ENCODE results near the gene RPL6. TPM values are rescaled to one million over a fixed set of nuclear protein-coding genes. Genes with fewer than 3 reads are reported as not detected.
"Not testable (repeated sequence)": the region's sequence is repeated elsewhere in the genome, so short reads cannot be mapped to it uniquely, and the experiment has no call there.

RPL6 gene
- total RNA-seq (2014; rRNA removed; shearing (Covaris generic)), result 1,364 and 1,495 TPM in 2 replicates

DNA sequence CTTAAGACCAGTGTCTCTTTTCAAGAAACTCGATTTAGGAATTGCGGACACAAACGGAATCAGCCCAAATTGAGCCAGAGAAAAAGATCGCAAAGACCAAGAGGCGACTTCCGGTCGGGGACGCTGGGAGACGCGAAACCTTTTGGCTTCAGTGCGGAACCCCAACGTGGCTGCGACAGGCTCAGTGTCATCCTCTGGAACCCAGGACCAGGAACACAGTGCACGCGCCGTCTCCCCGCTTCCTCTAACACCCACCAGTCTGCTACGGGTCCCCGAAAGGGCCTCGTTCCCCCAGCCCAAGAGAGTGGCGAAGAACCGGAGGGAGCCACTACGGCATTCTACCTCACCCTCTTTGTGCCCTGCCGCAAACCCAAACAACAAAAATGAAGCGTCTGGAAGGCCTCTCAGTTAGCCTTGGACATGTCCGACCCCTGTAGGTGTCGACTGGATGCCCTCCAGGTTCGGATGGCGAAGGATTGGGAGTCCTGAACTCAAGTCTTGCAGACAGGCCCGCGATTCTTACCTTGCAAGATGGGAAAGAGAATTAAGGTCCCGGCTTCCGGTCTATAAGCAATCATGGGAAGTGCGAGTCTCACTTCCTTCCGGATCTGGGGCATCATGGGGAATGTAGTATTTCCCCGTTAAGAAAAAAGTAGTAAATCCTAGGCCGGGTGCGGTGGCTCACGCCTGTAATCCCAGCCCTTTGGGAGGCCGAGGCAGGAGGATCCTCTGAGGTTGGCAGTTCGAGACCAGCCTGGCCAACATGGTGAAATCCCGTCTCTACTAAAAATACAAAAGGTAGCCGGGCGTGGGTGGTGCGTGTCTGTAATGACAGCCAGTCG is at the start of gene RPL6:
Gene RPL6, minus strand, starts transcription at position 542 of the 842 bp plus-strand sequence. CDS start 949 bp downstream, outside the sequence.
- peak; percentile 92 for DNase-seq (ENCODE audit: low read depth)

DNA sequence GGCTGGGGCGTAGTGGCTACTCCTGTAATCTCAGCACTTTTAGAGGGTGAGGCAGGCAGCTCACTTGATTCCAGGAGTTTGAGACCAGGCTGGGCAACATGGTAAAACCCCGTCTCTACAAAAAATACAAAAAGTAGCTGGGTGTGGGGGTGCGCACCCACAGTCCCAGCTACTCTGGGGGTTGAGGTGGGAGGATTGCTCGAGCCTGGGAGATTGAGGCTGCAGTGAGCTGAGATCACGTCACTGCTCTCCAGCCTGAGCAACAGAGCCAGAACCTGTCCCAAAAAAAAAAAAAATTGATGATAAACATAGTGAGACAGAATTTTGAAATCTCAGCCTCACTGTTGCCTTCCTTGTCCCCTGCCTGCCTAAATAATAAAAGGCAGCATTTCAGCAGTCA is 49.3 kb upstream of the RPL6 start:
- DNase-seq (ENCODE audit: low read depth), result no peak

DNA sequence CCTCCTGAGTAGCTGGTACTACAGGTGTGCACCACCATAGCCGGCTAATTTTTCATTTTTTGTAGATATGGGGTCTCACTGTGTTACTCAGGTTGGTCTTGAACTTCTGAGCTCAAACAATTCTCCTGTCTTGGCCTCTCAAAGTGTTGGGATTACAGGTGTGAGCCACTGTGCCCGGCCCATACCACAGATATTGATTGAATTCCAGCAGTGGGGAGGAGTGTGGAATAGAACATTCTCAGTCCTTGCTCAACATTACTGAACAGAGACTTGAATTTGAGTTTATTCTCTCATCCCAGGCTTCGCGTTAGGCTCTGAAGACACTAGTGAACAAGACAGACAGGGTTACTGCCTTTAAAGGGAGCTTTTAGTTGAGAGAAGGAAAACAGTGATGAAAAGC is 48.9 kb upstream of the RPL6 start:
- no peak for DNase-seq (ENCODE audit: low read depth)

DNA sequence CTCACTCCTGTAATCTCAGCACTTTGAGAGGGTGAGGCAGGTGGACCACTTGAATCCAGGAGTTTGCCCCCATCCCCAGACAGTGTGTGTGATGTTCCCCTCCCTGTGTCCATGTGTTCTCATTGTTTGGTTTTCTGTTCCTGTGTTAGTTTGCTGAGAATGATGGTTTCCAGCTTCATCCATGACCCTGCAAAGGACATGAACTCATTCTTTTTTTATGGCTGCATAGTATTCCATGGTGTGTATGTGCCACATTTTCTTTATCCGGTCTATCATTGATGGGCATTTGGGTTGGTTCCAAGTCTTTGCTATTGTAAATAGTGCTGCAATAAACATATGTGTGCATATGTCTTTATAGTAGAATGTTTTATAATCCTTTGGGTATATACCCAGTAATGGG is 47.7 kb upstream of the RPL6 start:
- DNase-seq (ENCODE audit: low read depth), result not testable (repeated sequence)

DNA sequence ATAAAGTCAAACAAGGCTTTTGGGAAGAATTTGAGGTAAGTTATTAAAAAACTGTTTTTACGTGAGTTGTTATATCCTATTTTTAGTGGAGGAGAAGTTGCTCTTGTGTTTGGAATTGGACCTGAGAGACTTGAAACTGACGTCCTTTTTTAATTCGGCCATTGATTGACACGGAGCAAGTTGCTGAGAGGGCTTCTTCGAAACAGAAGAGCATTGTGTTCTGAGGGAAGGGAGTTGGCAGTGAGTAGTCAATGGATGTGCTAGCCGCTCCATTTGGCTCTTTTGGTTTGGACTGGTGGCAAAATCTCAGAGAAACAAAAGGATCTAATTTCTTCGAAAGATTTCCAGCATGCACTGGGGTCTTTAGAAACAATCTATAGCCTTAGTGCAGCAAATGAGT is 46.6 kb upstream of the RPL6 start:
- no peak for DNase-seq (ENCODE audit: low read depth)

DNA sequence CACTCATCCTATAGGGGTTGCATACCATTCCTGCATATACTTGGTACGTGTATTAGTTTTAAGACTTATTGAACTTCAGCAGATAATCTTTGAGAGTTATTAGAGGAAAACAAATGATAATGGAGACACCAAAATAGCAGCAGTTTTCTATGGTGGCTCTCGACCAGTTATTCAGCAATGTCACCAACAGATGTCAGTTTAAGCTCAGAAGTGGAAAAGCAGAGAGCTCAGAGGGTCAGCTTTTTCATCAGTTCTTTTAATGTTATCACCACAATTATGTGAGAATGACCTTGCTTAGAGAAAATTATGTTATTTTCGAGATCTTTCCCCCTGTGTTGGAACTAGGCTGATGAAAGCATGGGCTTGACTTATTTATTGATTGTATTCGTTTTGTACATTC is 41.3 kb upstream of the RPL6 start:
- DNase-seq (ENCODE audit: low read depth), result no peak

DNA sequence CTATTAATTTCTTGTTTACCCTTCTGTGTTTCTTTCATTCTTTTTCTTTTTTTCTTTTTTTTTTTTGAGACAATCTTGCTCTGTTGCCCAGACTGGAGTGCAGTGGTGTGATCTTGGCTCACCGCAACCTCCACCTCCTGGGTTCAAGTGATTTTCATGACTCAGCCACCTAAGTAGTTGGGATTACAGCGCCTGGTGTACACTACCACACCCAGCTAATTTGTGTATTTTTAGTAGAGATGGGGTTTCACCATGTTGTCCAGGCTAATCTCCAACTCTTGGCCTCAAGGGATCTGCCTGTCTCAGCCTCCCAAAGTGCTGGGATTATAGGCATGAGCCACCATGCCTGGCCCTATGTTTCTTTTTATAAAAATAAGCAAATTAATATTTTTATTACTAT is 38.8 kb upstream of the RPL6 start:
- DNase-seq (ENCODE audit: low read depth), result not testable (repeated sequence)

DNA sequence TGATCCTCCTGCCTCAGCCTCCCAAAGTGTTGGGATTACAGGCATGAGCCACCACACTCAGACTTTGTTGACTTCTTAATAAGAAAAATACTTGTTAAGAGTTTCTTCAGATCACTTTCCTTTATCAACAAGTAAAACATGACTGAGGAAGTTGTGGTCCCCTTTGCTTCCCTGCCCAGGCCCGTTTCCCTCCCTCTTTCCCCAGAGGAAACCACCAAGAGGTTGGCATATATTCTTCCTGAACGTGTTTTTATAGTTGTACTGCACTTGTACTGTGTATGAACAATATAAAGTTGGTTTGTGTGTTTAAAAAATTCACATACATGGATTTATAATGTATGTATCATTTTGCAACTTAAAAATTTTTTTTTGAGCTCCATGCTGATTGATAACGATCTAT is 37.7 kb upstream of the RPL6 start:
- DNase-seq (ENCODE audit: low read depth), result no peak

DNA sequence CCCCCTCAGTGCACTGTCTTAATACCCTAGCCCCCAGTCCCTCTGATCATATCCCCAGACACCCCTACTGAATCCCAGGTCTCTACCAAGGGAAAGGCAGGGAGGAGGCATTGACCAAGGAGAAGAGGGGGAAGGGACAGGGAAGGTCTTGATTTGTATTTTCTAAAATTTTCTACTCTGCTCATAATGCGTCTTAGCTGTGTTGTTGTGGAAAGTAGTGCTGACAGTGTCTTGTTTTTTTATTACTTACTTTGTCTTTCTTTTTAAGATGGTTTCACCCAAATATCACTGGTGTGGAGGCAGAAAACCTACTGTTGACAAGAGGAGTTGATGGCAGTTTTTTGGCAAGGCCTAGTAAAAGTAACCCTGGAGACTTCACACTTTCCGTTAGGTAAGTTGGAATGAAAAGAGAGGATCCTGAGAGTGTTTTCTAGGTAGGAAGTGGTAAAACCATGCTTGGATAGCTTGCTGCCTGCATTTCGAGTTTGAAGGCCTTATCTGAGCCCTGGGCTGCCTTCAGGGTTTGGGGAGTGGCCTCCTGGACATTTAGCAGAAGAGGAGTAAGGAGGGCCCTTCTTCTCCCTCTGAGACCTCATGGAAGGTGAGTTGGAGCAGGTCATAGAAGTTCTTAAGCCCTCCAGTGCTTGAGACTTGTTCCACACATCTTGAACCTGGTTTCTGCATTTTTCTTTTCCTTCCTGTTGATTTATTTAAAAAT is 36.8 kb upstream of the RPL6 start:
- DNase-seq (ENCODE audit: low read depth), result no peak

DNA sequence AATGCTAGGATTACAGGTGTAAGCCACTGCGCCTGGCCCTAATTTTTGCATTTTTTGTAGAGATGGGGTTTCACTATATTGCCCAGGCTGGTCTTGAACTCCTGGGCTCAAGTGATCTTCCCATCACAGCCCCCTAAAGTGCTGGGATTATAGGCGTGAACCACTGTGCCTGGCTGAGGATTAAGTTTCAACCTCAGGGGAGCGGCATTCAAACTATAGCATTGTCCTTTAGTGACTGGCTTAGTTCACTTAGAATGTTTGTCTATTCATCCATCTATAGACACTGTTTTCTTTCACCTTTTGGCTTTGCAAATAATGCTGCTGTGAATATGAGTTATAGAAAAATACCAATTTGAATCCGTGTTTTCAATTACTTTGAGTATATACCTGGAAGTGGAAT is 34.5 kb upstream of the RPL6 start:
- DNase-seq (ENCODE audit: low read depth), result no peak

DNA sequence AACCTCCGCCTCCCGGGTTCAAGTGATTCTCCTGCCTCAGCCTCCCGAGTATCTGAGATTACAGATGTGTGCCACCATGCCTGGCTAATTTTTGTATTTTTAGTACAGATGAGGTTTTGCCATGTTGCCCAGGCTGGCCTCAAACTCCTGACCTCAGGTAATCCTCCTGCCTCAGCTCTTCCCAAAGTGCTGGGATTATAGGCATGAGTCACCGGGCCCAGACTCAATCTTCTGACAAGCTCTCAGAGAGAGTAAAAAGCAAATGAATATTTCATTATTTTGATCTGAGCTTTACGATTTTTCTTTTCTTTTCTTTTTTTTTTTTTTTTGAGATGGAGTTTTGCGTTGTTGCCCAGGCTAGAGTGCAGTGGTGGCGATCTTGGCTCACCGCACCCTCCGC is 31.2 kb upstream of the RPL6 start:
- not testable (repeated sequence) for DNase-seq (ENCODE audit: low read depth)

DNA sequence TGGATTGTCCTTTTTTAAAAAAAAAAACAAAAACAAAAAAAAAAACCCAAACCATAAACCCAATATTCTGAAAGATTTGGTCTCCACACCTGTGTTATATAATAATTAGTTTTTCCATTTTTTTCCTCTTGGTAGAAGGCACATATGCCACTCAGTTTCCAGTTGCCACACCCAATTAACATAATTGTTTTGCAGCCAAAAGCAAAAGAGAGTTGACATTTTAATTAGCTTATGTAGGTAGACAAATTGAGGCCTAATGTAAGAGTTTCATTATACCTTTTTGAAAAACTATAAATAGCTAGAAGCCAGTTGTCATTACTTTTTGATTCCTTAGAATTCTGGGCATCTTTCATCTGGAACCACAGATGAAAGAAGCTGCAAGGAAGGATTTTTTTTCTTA is 30.4 kb upstream of the RPL6 start:
- DNase-seq (ENCODE audit: low read depth), result no peak

DNA sequence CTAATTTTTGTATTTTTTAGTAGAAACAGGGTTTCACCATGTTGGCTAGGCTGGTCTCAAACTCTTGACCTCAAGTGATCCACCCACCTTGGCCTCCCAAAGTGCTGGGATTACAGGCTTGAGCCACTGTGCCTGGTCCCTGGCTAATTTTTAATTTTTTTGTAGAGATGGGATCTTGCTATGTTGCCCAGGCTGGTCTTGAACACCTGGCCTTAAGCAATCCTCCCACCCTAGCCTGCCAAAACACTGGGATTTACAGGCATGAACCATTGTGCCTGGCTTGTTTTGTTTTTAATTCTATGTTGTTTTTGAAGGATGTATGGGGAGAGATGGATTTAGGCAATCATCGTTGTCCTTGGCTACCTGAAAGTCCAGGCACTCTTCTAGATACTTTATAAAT is 29.2 kb upstream of the RPL6 start:
- not testable (repeated sequence) for DNase-seq (ENCODE audit: low read depth)

DNA sequence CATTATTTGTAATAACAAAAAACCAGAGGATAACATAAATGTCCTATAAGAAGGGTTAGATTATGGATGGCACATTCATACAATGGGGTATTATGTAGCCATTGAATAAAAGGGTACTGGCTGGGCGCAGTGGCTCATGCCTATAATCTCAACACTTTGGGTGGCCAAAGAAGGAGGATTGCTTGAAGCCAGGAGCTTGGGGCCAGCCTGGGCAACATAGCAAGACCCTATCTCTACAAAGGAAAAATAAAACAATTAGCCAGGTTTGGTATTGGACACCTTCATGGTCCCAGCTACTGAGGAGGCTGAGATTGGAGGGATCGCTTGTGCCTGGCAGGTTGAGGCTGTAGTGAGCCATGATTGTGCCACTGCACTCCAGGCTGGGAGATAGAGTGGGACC is 24.1 kb upstream of the RPL6 start:
- DNase-seq (ENCODE audit: low read depth), result no peak

DNA sequence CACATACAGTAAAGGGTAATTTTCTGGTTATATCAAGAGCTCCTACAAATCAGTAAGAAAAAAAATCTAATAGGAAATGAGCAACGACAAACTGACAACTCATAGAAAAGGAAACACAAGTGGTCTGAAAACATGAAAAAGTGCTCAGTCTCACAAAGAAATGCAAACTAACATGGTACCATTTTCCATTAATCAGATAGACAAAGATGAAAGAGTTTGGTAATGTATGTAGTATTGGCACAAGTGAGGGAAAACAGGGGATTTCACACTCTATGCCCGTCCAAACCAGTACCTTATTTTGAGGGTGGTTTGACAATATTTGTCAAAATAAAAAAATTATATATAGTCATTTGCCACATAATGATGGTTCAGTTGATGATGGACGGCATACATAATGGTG is 22.6 kb upstream of the RPL6 start:
- no peak for DNase-seq (ENCODE audit: low read depth)

DNA sequence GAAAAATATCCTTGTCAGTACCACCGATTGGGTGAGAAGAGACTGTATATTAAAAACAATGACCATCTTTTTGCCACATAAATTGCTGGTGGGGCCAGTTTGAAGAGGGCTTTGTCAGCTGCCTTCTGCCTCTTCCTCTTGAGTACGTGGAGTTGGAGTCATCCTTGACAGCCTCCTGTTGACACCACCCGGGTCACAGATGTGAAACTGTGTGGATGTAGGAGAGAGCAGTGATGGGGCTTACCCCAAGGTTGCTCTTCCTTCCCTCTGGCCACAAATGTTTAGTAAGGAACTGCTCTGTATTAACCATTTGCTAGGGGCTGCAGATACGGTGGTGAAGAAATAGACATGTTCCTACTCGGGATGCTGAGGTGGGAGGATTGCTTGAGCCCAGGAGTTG is 21.5 kb upstream of the RPL6 start:
- DNase-seq (ENCODE audit: low read depth), result no peak

DNA sequence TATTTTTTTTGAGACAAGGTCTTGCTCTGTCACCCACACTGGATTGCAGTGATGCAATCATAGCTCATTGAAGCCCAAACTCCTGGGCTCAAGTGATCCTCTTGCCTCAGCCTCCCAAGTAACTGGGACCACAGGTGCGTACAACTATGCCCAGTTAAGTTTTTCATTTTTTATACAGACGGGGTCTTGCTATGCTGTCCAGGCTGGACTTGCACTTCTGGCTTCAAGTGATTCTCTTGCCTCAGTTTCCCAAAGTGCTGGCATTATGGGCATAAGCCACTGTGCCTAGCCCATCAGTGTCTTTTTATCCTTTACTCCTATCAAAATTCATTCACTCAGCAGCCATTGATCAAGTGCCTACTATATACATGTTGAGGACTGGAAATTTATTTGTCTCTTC is 18.4 kb upstream of the RPL6 start:
- no peak for DNase-seq (ENCODE audit: low read depth)

DNA sequence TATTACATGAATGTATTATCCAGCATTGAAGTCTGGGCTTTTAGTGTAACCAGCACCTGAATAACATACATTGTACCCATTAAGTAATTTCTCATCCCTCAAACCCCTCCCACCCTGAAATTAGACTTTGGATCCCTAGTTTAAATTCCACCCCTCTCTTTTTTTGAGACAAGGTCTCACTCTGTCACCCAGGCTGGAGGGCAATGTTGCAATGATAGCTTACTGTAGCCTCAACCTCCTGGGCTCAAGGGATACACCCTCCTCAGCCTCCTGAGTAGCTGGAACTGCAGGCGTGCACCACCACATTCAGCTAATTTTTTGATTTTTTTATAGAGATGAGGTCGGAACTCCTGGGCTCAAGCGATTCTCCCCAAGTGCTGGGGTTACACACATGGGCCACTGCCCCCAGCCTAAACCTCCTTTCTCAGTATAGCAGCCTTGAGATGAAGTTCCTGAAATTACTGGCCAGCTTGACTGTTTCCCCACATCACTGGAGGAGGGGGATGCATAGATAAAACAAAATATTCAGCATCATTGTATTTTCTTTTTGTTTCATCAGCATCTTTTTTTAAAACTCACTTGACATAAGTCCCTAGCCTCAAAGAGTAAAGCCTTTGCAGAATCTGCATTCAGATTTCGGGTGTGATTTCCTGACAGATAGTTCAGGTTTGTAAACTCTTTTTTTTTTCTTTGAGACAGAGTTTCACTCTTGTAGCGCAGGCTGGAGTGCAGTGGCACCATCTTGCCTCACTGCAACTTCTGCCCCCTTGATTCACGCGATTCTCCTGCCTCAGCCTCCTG is 16.4 kb upstream of the RPL6 start:
- no peak for DNase-seq (ENCODE audit: low read depth)

DNA sequence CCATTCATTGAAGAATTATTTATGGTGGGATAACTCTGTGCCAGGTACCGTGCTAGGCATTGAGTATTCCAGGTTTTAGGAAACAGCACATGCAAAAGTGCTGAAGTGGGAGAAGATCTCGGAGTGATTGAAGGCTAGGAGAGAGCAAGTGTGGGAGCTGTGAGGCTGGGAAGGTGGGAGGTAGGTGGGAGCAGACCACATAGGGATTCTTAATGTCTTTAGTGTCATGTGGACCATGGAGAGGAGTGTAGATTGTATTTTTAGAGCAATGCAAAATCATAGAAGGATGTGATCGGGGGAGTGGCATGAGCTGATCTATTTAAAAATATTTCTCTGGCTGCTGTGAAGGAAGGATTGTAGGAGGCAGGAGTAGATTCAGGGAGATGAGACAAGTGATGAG is 14.7 kb upstream of the RPL6 start:
- DNase-seq (ENCODE audit: low read depth), result no peak

DNA sequence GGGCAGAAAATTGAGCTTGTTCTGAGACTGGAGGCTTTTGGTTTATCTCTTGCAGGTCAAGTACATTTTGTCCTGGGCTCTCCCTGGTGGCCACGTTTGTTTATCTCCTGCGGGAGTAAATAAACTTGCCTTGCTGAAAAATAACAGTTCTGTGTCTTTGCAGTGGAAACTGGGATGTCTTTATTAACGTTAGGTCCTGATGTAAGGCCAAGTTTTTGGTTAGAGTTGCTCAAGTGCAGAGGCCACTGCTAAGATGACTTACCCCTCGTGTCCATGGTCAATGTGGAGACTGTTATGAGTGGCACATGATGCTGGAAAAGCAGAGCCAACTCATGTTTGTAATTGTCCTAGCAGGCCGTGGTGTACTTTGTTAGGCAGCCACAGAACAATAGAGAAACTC is 13.1 kb upstream of the RPL6 start:
- no peak for DNase-seq (ENCODE audit: low read depth)

DNA sequence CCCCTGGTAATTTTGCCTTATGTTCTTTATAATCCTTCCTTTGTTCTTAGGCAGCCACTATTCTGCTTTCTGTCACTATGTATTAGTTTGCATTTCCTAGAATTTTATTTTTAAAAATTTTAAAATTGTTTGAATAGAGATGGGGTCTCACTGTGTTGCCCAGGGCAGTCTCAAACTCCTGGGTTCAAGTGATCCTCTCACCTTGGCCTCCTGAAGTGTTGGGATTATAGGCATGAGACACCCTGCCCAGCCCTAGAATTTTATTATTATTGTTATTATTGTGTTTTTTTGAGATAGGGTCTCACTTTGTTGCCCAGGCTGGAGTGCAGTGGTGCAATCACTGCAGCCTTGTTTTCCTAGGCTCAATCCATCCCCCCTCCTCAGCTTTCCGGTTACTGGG is 12.0 kb upstream of the RPL6 start:
- DNase-seq (ENCODE audit: low read depth), result no peak

DNA sequence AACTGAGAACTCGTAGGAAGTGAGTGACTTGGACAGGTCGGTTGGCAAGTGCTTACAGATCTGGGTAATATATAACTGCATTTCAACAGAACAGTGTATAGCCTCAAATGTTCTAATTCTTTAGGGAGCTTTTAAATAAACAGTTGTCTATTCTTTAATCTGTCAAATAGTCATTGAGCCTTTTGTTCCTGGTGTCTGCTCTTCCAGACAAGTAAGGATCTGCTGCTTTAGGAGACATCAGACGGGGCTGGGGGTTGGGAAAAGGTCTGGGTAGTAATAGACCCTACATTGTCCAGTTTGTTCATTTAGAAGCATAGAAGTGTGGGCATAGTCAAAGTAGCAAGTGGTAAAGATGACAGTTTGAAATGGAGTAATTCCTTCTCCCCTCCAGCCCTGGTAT is 11.3 kb upstream of the RPL6 start:
- DNase-seq (ENCODE audit: low read depth), result no peak

All from RPMI7951 (cell line).